GM21528 (cell line): ENCODE data around the gene PPP6R2.

Experiments
- ATAC-seq: cut with Tn5 transposase; IDR thresholded peaks from one replicate; pipeline ENCODE4 v1.9.1; 2021; ENCODE audit warnings: mild to moderate bottlenecking, moderate library complexity; ENCODE audit not compliant: unreplicated experiment, low FRiP score

Gene PPP6R2

DNA sequence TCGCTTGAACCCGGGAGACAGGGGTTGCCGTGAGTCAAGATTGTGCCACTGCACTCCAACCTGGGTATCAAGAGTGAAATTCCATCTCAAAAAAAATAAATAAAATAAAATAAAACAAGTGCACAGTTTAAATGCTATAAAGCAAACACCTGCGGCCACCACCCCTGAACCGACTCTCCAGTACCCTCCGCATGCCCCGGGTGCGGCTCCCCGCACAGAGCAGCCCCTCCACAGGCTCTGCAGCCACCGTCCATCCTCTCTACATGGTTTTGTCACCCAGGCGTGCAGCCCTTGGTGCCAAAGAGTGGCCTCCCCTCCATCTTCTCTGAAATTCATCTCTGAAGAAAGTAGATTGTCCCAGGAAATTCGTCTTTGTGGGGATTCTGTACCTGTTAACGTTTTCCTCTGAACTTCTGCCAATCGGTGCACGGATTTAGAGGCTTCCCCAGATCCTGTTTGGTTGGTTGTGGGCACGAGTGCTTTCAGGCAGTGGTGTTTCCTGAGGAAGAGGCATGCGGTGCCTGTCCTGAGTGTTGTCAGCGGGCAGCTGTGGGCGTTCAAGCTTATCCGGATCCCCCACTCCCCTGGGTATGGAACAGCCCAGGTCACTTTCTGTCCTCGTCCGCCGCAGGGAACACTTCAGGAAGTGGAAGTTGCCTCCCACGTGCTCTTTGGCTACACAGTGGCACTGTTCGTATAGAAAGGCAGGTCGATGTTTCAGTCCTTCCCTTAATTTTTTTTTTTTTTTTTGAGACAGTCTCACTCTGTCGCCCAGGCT is 147.6 kb downstream of the PPP6R2 start:
- ATAC-seq = no peak
